HEK293 (cell line): Measurements from ENCODE around the gene RPRM.

Source experiments
- CTCF ChIP-seq: fragments of 450-650 bp; formaldehyde crosslinking; IDR thresholded peaks from 2 replicates; pipeline ENCODE4 v1.5.1; 2016; ENCODE audit warnings: missing biosample characterization, missing genetic modification characterization
- IKZF3 ChIP-seq: fragments of 450-650 bp; IDR thresholded peaks from 2 replicates; pipeline ENCODE4 v1.5.0; 2018; ENCODE audit warnings: missing biosample characterization, mild to moderate bottlenecking, missing genetic modification characterization, moderate library complexity
- KLF1 ChIP-seq: fragments of 450-650 bp; formaldehyde crosslinking; IDR thresholded peaks from 2 replicates; pipeline ENCODE4 v1.5.1; 2016; ENCODE audit warnings: missing biosample characterization, missing genetic modification characterization
- REST ChIP-seq: fragments of 450-650 bp; formaldehyde crosslinking; IDR thresholded peaks from 2 replicates; pipeline ENCODE4 v1.5.1; 2016; ENCODE audit warnings: missing biosample characterization, missing genetic modification characterization
- TRIM28 ChIP-seq: IDR thresholded peaks from 2 replicates; pipeline ENCODE4 v1.6.1; 2011; ENCODE audit warnings: low read length, control low read depth, borderline replicate concordance
- ZBTB49 ChIP-seq: fragments of 450-650 bp; formaldehyde crosslinking; IDR thresholded peaks from 2 replicates; pipeline ENCODE4 v1.5.1; 2016; ENCODE audit warnings: missing biosample characterization, missing genetic modification characterization, low read depth
- ZNF140 ChIP-seq: fragments of 450-650 bp; formaldehyde crosslinking; IDR thresholded peaks from 2 replicates; pipeline ENCODE4 v1.5.1; 2016; ENCODE audit warnings: missing biosample characterization, missing genetic modification characterization
- ZNF37A ChIP-seq: fragments of 450-650 bp; IDR thresholded peaks from 2 replicates; pipeline ENCODE4 v1.5.1; 2018; ENCODE audit warnings: missing biosample characterization, missing genetic modification characterization
- ZNF473 ChIP-seq: fragments of 450-650 bp; formaldehyde crosslinking; IDR thresholded peaks from 2 replicates; pipeline ENCODE4 v1.5.1; 2017; ENCODE audit warnings: missing biosample characterization, missing genetic modification characterization

- TF ChIP-seq ZNF473 (tag by site-specific recombination): no peak
- TF ChIP-seq KLF1 (tag by site-specific recombination): no peak
- TF ChIP-seq ZBTB49 (tag by site-specific recombination): no peak
- TF ChIP-seq CTCF: no peak
- TF ChIP-seq IKZF3 (tag by site-specific recombination): no peak
- no peak for TF ChIP-seq REST (tag by site-specific recombination)
- no peak for TF ChIP-seq ZNF37A (tag by site-specific recombination)
- no peak for TF ChIP-seq TRIM28
- no peak for TF ChIP-seq ZNF140
Measured at GRCh38 chr2:153464395-153464794, 14.2 kb downstream of the RPRM start.
